HG02938 (cell line): ENCODE measurements around the gene PLEKHN1.
"Not testable (repeated sequence)": the region's sequence is repeated elsewhere in the genome, so short reads cannot be mapped to it uniquely, and the experiment has no call there.

Experiments
- ATAC-seq: cut with Tn5 transposase; IDR thresholded peaks from one replicate; pipeline ENCODE4 v1.9.1; 2021; ENCODE audit warnings: mild to moderate bottlenecking, moderate library complexity; ENCODE audit not compliant: unreplicated experiment

The PLEKHN1 gene

GRCh38 chr1:991275-991674 lies 25.0 kb downstream of the PLEKHN1 start:
- ATAC-seq, result not testable (repeated sequence)

DNA sequence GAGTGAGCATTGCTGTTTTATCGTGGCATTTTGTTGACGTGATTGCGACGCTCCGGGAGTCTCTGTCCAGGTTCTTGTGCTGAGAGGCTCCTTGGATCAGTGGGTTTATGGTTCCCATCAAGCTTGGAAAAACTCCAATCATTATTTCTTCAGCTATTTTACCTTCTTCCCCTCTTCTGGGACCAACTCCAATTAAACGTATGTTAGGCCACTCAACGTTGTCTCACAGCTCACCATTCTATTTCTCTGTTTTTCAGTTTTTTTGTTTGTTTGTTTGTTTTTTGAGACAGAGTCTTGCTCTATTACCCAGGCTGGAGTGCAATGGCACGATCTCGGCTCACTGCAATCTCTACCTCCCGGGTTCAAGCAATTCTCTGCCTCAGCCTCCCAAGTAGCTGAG lies 25.6 kb downstream of the PLEKHN1 start:
- no peak for ATAC-seq

DNA sequence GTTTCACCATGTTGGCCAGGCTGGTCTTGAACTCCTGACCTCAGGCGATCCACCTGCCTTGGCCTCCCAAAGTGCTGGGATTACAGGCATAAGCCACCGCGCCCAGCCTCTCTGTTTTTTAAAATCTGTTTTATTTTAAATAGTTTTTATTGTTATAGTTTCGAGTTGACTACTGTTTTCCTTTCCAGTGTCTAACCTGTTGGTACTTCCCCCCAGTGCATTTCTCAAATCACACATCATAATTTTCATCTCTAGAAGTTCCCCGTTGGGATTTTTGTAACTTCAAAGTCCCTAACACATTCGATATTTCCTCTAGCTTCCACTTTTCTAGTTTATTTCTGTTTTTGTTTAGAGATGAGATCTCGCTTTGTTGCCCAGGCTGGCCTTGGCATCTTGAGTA lies 26.1 kb downstream of the PLEKHN1 start:
- no peak for ATAC-seq

GRCh38 chr1:993379-993995 lies 27.2 kb downstream of the PLEKHN1 start:
- no peak for ATAC-seq

- not testable (repeated sequence) for ATAC-seq
Observed at GRCh38 chr1:994546-994945, 28.3 kb downstream of the PLEKHN1 start.

- no peak for ATAC-seq
Observed at GRCh38 chr1:995665-996633, 29.7 kb downstream of the PLEKHN1 start.

- no peak for ATAC-seq
Observed at GRCh38 chr1:996851-997712, 30.8 kb downstream of the PLEKHN1 start.

GRCh38 chr1:997713-997992 lies 31.4 kb downstream of the PLEKHN1 start:
- ATAC-seq, result no peak

- ATAC-seq, result no peak
Observed at GRCh38 chr1:997993-998744, 31.9 kb downstream of the PLEKHN1 start.

DNA sequence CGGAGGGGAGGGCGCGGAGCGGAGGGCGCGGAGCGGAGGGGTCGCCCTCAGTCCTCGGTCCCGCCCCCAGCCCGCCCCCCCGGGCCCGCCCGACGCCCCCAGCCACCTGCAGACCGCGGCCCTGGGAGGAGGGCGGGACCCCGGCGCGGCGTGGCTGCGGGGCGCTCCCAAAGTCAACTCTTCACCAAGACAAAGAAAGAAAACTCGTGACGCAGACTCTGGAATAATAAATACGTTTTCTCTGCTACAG lies 32.4 kb downstream of the PLEKHN1 start:
- ATAC-seq, result no peak

- ATAC-seq, result no peak
Observed at GRCh38 chr1:998995-999724, 32.9 kb downstream of the PLEKHN1 start.

- ATAC-seq, result no peak
Observed at GRCh38 chr1:999725-1000356, 33.6 kb downstream of the PLEKHN1 start, which contains the start of gene HES4. TSS of gene HES4 (minus strand) at chr1:1000097. CDS start at chr1:999973, 124 bp downstream.

GRCh38 chr1:1000357-1001056 lies 34.2 kb downstream of the PLEKHN1 start:
- ATAC-seq, result no peak

- ATAC-seq, result no peak
Observed at GRCh38 chr1:1001057-1001783, 34.9 kb downstream of the PLEKHN1 start.

- ATAC-seq, result no peak
Observed at GRCh38 chr1:1003618-1004419, 37.5 kb downstream of the PLEKHN1 start.

DNA sequence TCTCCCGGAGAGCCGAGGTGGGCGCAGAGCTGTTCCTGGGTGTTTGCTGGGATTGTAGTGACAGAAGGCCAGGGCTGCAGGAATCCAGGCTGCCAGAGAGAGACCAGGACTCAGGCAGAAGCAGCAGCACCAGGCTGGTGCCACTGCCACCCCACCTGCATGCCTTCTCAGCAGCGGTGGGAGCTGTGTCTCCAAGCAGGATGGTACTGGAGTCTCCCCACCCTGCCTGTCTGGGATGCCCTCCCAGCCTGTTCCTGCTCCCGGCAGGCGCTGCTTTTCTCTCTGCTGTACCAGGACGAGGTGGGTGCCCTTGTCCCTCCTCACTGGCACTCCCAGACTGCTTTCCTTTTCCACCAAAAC lies 38.1 kb downstream of the PLEKHN1 start:
- no peak for ATAC-seq

GRCh38 chr1:1004780-1005697 lies 38.8 kb downstream of the PLEKHN1 start:
- ATAC-seq, result no peak
